ENCODE measurements around the gene RNF14. TPM values are rescaled to one million over a fixed set of nuclear protein-coding genes. Genes with fewer than 3 reads are reported as not detected.

Gene RNF14
- total RNA-seq, 2 experiments from 2014 or later = 23.8 to 28.2 TPM

GRCh38 chr5:141969783-141970771, 1.2 kb downstream of the RNF14 start:
- Mint-ChIP-seq H3K4me1 (peaks cover 32% of the 10 kb centered on the region), H3K36me3 (peaks cover 22% of the 10 kb centered on the region), H3K9me3 (ENCODE audit: low read depth) (no peaks in the 10 kb centered on the region), H3K4me3 (peak overlapping the region; percentile 88), H3K27me3 (no peaks in the 10 kb centered on the region), H3K27ac (peak overlapping the region; percentile 92)
- CTCF ChIA-PET = interaction anchor here (0.8 to 6.5 kb wide), 35 partner anchors 8 to 743 kb away, joined by 3 to 95 read pairs (median 6); partner anchors contain the start of genes DELE1, GNPDA1, HDAC3 and PCDH12
- no peak for ATAC-seq
- DNase-seq = peak; percentile 49

GRCh38 chr5:141973871-141974595, 5.1 kb downstream of the RNF14 start:
- no peak for DNase-seq
- peaks cover 26% of the 10 kb centered on the region for H3K4me1 Mint-ChIP-seq
- H3K27ac Mint-ChIP-seq = no peak overlapping the region
- ATAC-seq = no peak
- H3K27me3 Mint-ChIP-seq = no peaks in the 10 kb centered on the region
- peaks cover 36% of the 10 kb centered on the region for H3K36me3 Mint-ChIP-seq
- H3K4me3 Mint-ChIP-seq = no peak overlapping the region
- CTCF ChIA-PET = interaction anchor here (6.5 kb wide), 1 partner anchor 15 kb away, joined by 95 read pairs; the partner anchor contains the start of gene PCDH12
- H3K9me3 Mint-ChIP-seq (ENCODE audit: low read depth) = no peaks in the 10 kb centered on the region

GRCh38 chr5:141976176-141976575, 7.3 kb downstream of the RNF14 start:
- H3K4me1 Mint-ChIP-seq = peaks cover 16% of the 10 kb centered on the region
- H3K27me3 Mint-ChIP-seq = no peaks in the 10 kb centered on the region
- no peaks in the 10 kb centered on the region for H3K9me3 Mint-ChIP-seq (ENCODE audit: low read depth)
- H3K36me3 Mint-ChIP-seq = peaks cover 41% of the 10 kb centered on the region
- DNase-seq (no peak), ATAC-seq (no peak)
- H3K27ac Mint-ChIP-seq = no peak overlapping the region
- no peak overlapping the region for H3K4me3 Mint-ChIP-seq
- CTCF ChIA-PET = interaction anchor here (0.6 to 4.6 kb wide), 9 partner anchors 9 to 430 kb away, joined by 3 to 22 read pairs (median 4); no protein-coding TSS in a partner anchor

- no peak overlapping the region for H3K4me3 Mint-ChIP-seq
- CTCF ChIA-PET = interaction anchor here (0.6 to 4.6 kb wide), 5 partner anchors 8 to 361 kb away, joined by 3 to 22 read pairs (median 20); partner anchors contain the start of gene RNF14
- peaks cover 13% of the 10 kb centered on the region for H3K4me1 Mint-ChIP-seq
- ATAC-seq = no peak
- H3K27me3 Mint-ChIP-seq = no peaks in the 10 kb centered on the region
- peaks cover 43% of the 10 kb centered on the region for H3K36me3 Mint-ChIP-seq
- H3K9me3 Mint-ChIP-seq (ENCODE audit: low read depth) = no peaks in the 10 kb centered on the region
- no peak overlapping the region for H3K27ac Mint-ChIP-seq
- DNase-seq = no peak
Measured at GRCh38 chr5:141978389-141978788, 9.5 kb downstream of the RNF14 start.

DNA sequence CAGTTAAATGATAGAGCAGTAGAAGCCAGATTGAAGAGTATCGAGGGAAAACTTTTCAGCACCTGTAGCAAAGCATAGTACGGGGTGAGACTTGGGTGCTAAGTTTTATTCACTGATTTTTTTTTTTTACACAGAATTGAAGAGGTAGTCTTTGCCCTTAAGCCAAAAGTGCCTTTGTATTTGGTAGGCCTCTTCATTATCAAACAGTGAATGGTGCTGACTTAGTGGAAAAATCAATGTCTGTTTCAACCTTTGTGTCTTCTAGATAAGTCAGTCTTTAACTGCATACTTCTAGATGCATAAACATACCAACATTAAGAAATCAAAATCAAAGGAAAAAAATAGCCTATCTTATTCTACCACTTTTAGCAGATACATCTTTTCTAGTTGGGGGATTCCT, 13.7 kb downstream of the RNF14 start:
- ATAC-seq (no peak), DNase-seq (no peak)
- CTCF ChIA-PET = no interaction called here
- H3K27ac Mint-ChIP-seq = no peak overlapping the region
- H3K4me1 Mint-ChIP-seq = peaks cover 8% of the 10 kb centered on the region
- no peaks in the 10 kb centered on the region for H3K27me3 Mint-ChIP-seq
- H3K36me3 Mint-ChIP-seq = peaks cover 38% of the 10 kb centered on the region
- no peaks in the 10 kb centered on the region for H3K9me3 Mint-ChIP-seq (ENCODE audit: low read depth)
- H3K4me3 Mint-ChIP-seq = no peak overlapping the region

- no peak for ATAC-seq
- no peaks in the 10 kb centered on the region for H3K9me3 Mint-ChIP-seq (ENCODE audit: low read depth)
- DNase-seq = no peak
- H3K27me3 Mint-ChIP-seq = no peaks in the 10 kb centered on the region
- no peak overlapping the region for H3K27ac Mint-ChIP-seq
- no peak overlapping the region for H3K4me3 Mint-ChIP-seq
- H3K4me1 Mint-ChIP-seq = peaks cover 6% of the 10 kb centered on the region
- H3K36me3 Mint-ChIP-seq = peaks cover 28% of the 10 kb centered on the region
- CTCF ChIA-PET = interaction anchor here (1.2 to 2.1 kb wide), 6 partner anchors 9 to 166 kb away, joined by 3 to 7 read pairs (median 5); partner anchors contain the start of gene RNF14
Measured at GRCh38 chr5:141986072-141986471, 17.2 kb downstream of the RNF14 start.

- Mint-ChIP-seq H3K9me3 (ENCODE audit: low read depth) (no peaks in the 10 kb centered on the region), H3K4me3 (no peak overlapping the region), H3K4me1 (peaks cover 6% of the 10 kb centered on the region), H3K27ac (no peak overlapping the region), H3K27me3 (no peaks in the 10 kb centered on the region), H3K36me3 (peaks cover 30% of the 10 kb centered on the region)
- DNase-seq (no peak), ATAC-seq (no peak)
- CTCF ChIA-PET = interaction anchor here (0.9 to 6.5 kb wide), 12 partner anchors 12 to 320 kb away, joined by 3 to 72 read pairs (median 10); partner anchors contain the start of genes GNPDA1 and RNF14
Measured at GRCh38 chr5:141989720-141990119, 20.8 kb downstream of the RNF14 start.

GRCh38 chr5:141992349-141992963, 23.6 kb downstream of the RNF14 start:
- peak; percentile 84 for DNase-seq
- H3K4me3 Mint-ChIP-seq = no peak overlapping the region
- CTCF ChIA-PET = interaction anchor here (0.6 to 6.5 kb wide), 19 partner anchors 8 to 155 kb away, joined by 3 to 72 read pairs (median 5); partner anchors contain the start of genes DELE1 and GNPDA1
- H3K9me3 Mint-ChIP-seq (ENCODE audit: low read depth) = no peaks in the 10 kb centered on the region
- H3K4me1 Mint-ChIP-seq = no peaks in the 10 kb centered on the region
- peak; percentile 71 for ATAC-seq
- peaks cover 24% of the 10 kb centered on the region for H3K36me3 Mint-ChIP-seq
- no peak overlapping the region for H3K27ac Mint-ChIP-seq
- H3K27me3 Mint-ChIP-seq = no peaks in the 10 kb centered on the region

GRCh38 chr5:141994511-141995136, 25.7 kb downstream of the RNF14 start:
- Mint-ChIP-seq H3K36me3 (peaks cover 21% of the 10 kb centered on the region), H3K9me3 (ENCODE audit: low read depth) (no peaks in the 10 kb centered on the region), H3K27me3 (no peaks in the 10 kb centered on the region), H3K4me3 (no peak overlapping the region), H3K4me1 (no peaks in the 10 kb centered on the region), H3K27ac (no peak overlapping the region)
- ATAC-seq (no peak), DNase-seq (no peak)
- CTCF ChIA-PET = interaction anchor here (0.6 to 6.5 kb wide), 7 partner anchors 12 to 627 kb away, joined by 3 to 72 read pairs (median 4); partner anchors contain the start of genes GNPDA1 and RNF14

DNA sequence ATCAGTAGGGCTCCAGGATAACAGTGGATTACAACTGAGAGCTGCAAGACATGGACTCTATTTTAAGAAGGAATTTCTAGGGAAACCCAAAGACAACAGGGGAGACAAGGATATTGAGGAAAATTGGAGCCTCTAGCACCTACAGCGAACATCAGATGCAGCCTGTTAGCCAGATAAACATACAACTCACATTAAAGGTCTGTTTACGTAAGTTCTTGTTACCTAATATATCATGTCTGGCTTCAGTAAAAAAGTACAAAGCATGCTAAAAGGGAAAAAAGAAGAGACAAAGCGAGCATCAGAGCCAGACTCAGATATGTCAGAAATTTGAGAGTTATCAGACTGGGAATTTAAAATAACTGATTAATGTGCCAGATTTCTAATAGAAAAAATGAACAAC, 26.8 kb downstream of the RNF14 start:
- H3K27me3 Mint-ChIP-seq = no peaks in the 10 kb centered on the region
- no peak for ATAC-seq
- H3K36me3 Mint-ChIP-seq = peaks cover 23% of the 10 kb centered on the region
- DNase-seq = no peak
- no peak overlapping the region for H3K27ac Mint-ChIP-seq
- CTCF ChIA-PET = interaction anchor here (1.1 to 5.3 kb wide), 4 partner anchors 11 to 159 kb away, joined by 3 to 19 read pairs (median 6); partner anchors contain the start of gene RNF14
- H3K9me3 Mint-ChIP-seq (ENCODE audit: low read depth) = no peaks in the 10 kb centered on the region
- H3K4me1 Mint-ChIP-seq = no peaks in the 10 kb centered on the region
- H3K4me3 Mint-ChIP-seq = no peak overlapping the region

- Mint-ChIP-seq H3K27ac (no peak overlapping the region), H3K36me3 (peaks cover 21% of the 10 kb centered on the region), H3K4me3 (no peak overlapping the region), H3K27me3 (no peaks in the 10 kb centered on the region), H3K9me3 (ENCODE audit: low read depth) (no peaks in the 10 kb centered on the region), H3K4me1 (no peaks in the 10 kb centered on the region)
- DNase-seq (no peak), ATAC-seq (no peak)
- CTCF ChIA-PET = interaction anchor here (5.3 kb wide), 1 partner anchor 146 kb away, joined by 19 read pairs; no protein-coding TSS in a partner anchor
Measured at GRCh38 chr5:141997358-141997960, 28.6 kb downstream of the RNF14 start.

DNA sequence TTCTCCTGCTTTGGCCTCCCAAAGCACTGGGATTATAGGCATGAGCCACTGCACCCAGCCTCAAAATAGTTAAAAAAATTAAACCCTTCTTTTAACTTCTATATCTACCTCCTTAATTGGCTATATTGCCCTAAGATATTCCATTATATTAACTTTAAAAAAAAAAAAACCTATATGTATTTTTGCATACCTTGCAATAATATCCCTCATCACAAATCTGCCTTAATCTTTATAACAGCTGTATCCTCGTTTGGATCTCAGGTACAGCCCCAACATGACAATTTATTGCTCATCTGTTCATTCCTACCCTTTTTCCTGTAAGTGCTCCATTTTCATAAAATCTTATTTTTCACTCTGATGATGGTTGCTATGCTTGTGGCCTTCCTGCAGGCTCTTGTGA, 31.3 kb downstream of the RNF14 start:
- ATAC-seq = no peak
- Mint-ChIP-seq H3K4me3 (no peak overlapping the region), H3K9me3 (ENCODE audit: low read depth) (no peaks in the 10 kb centered on the region), H3K36me3 (peaks cover 14% of the 10 kb centered on the region), H3K27ac (no peak overlapping the region), H3K4me1 (peaks cover 4% of the 10 kb centered on the region), H3K27me3 (no peaks in the 10 kb centered on the region)
- CTCF ChIA-PET = interaction anchor here (0.9 to 2.2 kb wide), 9 partner anchors 8 to 148 kb away, joined by 3 to 10 read pairs (median 4); partner anchors contain the start of gene RNF14
- DNase-seq = no peak
